Measurements from ENCODE around the gene ABCA1. TPM values are rescaled to one million over a fixed set of nuclear protein-coding genes. Genes with fewer than 3 reads are reported as not detected.

Gene ABCA1
- total RNA-seq, 1 donor from 2014 or later = 10.8 TPM

DNA sequence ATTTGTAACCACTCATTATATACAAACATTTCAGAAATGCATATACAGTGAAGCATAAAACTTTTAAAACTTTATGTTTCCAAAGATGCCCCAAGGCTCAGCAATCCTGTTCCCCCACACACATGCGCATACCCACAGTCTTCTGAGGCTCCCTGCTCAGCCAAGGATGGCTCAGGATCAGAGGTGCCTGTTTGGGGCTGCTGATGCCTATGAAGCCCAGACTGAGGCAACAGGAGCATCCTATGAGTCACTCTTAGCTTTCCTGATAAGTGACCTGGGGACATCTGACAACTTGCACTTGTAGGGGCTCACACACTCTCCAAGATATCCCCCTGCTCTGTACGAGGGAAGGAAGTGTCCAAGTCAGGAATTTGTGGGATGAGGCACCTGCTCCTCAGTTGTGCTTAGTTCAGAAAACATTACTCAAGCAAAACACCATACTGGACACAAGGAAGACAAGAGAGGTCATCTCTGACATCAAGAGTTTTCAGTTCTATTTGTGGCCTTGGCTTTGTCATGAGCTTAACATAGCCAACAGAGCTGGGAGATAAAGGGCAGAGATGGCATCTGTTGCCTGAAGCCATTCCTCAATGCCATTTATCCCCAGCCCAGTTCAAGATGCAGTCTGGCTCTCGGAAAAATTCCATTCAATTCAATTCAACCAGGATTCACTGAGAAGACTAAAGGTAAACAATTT, 101.7 kb downstream of the ABCA1 start:
- DNase-seq = no peak
- Histone ChIP-seq H3K27me3 (ENCODE audit: low read depth) (no peaks in the 10 kb centered on the region), H3K9me3 (replicated peaks) (no peaks in the 10 kb centered on the region), H3K4me3 (no peak overlapping the region), H3K4me1 (peaks cover 27% of the 10 kb centered on the region), H3K36me3 (peaks cover 98% of the 10 kb centered on the region), H3K27ac (replicated peaks) (peak overlapping the region; percentile 2)
- TF ChIP-seq CTCF (IDR thresholded peaks at IDR 0.05; ENCODE audit: borderline replicate concordance) = no peak
- intact Hi-C loops (cut with micrococcal nuclease) = no loop called here

DNA sequence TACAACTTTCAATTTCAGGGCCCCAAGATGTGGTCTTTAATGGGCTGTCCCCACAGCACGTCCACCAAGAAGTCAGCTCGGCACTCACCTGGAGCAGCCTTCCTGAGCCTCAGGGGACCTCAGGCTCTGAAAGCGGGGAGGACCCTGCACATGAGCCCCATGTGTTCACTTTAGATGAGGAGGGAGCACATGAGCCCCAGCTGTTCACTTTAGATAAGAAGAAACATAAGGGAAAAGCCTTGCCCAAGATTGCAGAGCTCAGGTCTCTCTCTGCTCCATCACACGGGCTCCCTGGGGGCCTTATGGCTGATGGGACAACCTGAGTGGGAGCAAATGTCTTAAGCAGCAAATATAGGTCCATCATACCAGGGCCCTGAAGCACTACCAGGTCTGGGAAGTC, 107.6 kb downstream of the ABCA1 start:
- H3K36me3 ChIP-seq = peaks cover 100% of the 10 kb centered on the region
- DNase-seq = no peak
- H3K27me3 ChIP-seq (ENCODE audit: low read depth) = no peaks in the 10 kb centered on the region
- H3K9me3 ChIP-seq (replicated peaks) = no peaks in the 10 kb centered on the region
- no peaks in the 10 kb centered on the region for H3K4me1 ChIP-seq
- intact Hi-C loops (cut with micrococcal nuclease) = no loop called here
- H3K27ac ChIP-seq (replicated peaks) = no peak overlapping the region
- no peak overlapping the region for H3K4me3 ChIP-seq
- no peak for TF ChIP-seq CTCF (IDR thresholded peaks at IDR 0.05; ENCODE audit: borderline replicate concordance)

DNA sequence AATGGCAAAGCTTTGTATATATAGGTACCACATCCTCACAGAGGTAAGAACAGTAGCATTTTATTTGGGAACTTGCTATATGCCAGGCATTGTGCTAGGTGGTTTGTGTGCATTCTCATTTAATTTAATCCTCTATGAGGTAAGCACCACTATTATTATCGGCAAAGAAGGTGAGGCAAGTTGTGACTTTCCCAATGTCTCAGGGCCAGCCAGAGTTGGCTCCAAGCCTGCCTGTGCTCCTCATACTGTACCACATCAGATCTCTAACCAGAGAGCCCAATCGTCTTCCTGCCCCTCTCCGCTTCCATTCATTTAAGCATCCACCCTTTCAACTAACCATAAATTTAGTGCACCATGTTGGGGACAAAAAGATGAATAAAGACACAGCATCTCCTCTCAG, 108.9 kb downstream of the ABCA1 start:
- no peak overlapping the region for H3K27ac ChIP-seq (replicated peaks)
- DNase-seq = no peak
- intact Hi-C loops (cut with micrococcal nuclease) = no loop called here
- no peaks in the 10 kb centered on the region for H3K9me3 ChIP-seq (replicated peaks)
- H3K4me1 ChIP-seq = no peaks in the 10 kb centered on the region
- H3K27me3 ChIP-seq (ENCODE audit: low read depth) = no peaks in the 10 kb centered on the region
- no peak overlapping the region for H3K4me3 ChIP-seq
- H3K36me3 ChIP-seq = peaks cover 100% of the 10 kb centered on the region
- TF ChIP-seq CTCF (IDR thresholded peaks at IDR 0.05; ENCODE audit: borderline replicate concordance) = no peak

GRCh38 chr9:104817437-104817836, 110.5 kb downstream of the ABCA1 start:
- no peaks in the 10 kb centered on the region for H3K27me3 ChIP-seq (ENCODE audit: low read depth)
- no peaks in the 10 kb centered on the region for H3K9me3 ChIP-seq (replicated peaks)
- no peak overlapping the region for H3K27ac ChIP-seq (replicated peaks)
- H3K36me3 ChIP-seq = peaks cover 100% of the 10 kb centered on the region
- intact Hi-C loops (cut with micrococcal nuclease) = no loop called here
- DNase-seq = no peak
- H3K4me3 ChIP-seq = no peak overlapping the region
- H3K4me1 ChIP-seq = no peaks in the 10 kb centered on the region
- no peak for TF ChIP-seq CTCF (IDR thresholded peaks at IDR 0.05; ENCODE audit: borderline replicate concordance)

- Histone ChIP-seq H3K4me3 (no peak overlapping the region), H3K9me3 (replicated peaks) (no peaks in the 10 kb centered on the region), H3K27ac (replicated peaks) (no peak overlapping the region), H3K27me3 (ENCODE audit: low read depth) (no peaks in the 10 kb centered on the region), H3K36me3 (peaks cover 94% of the 10 kb centered on the region), H3K4me1 (peaks cover 6% of the 10 kb centered on the region)
- no peak for DNase-seq
- TF ChIP-seq CTCF (IDR thresholded peaks at IDR 0.05; ENCODE audit: borderline replicate concordance) = no peak
- intact Hi-C loops (cut with micrococcal nuclease) = no loop called here
Measured at GRCh38 chr9:104815851-104816565, 111.9 kb downstream of the ABCA1 start.
